Raji (cell line): Measurements from ENCODE around the gene DEPP1.

Source experiments
- POLR2A ChIP-seq: IDR thresholded peaks from 2 replicates; pipeline ENCODE4 v1.6.1; 2011; ENCODE audit warnings: low read depth, low read length, control low read depth; ENCODE audit not compliant: insufficient read depth

Gene DEPP1

DNA sequence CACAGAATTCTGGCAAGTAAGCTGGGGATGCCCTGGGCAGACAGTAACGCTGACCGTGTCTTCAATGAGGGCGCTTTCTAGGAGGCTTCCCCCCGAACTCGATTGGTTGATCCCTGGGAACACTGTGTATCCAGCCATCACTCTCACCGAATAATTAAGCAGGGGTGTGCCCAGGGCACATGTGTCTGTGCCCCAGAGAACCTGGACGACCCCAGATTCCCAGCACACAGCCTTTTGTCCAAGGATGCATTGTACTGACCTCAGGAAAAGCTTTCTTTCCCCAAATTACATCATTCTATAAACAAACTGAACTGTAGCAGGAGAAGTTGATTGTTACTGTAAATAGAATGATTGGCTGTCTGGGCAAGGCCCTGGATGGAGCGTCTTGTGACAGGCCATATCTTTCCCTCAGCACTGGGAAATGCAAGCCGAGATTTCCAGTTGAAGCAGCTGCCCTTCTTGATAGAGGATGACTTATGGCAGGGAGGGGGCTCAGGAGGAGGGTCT, 6.6 kb upstream of the DEPP1 start:
- TF ChIP-seq POLR2A: no peak

DNA sequence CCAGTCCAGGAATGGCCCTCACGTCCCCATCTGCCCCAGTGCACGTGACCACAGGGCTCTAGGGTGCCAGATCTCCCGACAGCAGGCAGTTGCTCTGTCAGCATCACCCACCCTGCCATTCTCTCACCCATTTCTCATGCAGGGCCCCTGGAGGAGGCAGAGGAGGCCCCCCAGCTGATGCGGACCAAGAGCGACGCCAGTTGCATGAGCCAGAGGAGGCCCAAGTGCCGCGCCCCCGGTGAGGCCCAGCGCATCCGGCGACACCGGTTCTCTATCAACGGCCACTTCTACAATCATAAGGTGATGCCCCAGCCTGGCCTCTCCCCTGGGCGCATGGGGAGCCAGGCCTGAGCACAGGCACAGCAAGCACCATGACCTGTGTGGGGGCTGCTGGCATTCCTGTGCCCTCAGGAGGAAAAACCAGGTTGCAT, 6.1 kb upstream of the DEPP1 start:
- no peak for TF ChIP-seq POLR2A

- TF ChIP-seq POLR2A: no peak
Measured at GRCh38 chr10:44983895-44984278, 5.3 kb upstream of the DEPP1 start.

DNA sequence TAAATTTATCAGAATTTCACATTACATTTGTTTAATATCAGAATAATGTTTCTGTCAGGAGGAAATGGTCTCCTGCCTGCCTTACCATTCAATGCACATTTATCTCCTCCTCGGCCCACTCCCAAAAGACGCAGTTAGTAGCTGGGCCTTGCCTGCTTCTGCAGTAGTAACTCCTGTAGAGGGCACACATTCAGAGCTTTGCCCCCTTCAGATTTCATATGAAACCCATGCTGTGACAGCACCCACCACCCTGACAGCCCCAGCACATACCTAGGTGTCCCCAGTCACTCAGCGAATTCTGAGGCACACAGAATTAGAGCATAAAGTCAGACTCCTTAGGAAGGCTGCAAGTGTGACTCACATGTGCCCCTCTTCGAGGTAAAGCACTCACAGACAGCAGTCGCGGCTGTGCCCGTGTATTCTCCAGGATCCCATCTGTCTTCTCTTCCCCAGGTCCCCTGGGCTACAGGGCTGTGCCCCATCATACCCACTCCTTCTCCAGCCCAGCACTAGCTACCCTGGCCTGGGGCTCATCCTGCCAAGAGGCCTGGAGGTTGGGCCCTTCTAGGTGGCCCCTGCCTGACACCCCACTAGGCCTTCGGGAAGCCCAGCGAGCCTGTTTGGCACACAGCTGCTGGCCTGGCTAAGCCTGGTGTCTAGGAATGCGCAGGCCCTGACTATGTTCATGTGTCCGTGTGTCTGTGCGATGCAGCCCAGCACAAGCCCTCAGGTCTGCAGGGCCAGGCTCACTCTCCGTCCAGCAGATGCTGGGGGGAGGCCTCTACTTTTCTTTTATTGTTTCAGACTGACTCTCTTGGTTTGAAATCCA, 4.7 kb upstream of the DEPP1 start:
- no peak for TF ChIP-seq POLR2A

GRCh38 chr10:44982496-44982895, 3.9 kb upstream of the DEPP1 start:
- TF ChIP-seq POLR2A: no peak

DNA sequence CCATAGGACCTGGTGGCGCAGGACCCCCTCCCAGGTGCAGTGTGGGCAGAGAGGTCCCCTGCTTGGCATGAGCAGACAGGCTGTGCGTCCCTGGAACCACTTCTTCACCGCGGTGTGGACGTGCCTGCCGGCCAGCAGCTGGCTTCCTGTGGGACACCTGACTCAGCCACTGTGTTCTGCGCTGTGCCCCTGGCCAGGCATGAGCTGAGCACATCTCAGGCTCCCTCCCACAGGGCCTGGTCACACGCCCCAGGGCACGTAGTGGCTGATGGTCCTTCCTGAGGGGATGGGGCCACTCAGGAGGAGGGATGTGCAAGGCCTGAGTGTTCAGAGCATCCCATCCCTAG, 3.5 kb upstream of the DEPP1 start:
- no peak for TF ChIP-seq POLR2A

GRCh38 chr10:44981172-44982113, 2.8 kb upstream of the DEPP1 start:
- no peak for TF ChIP-seq POLR2A

GRCh38 chr10:44980309-44981171, 1.9 kb upstream of the DEPP1 start:
- no peak for TF ChIP-seq POLR2A

DNA sequence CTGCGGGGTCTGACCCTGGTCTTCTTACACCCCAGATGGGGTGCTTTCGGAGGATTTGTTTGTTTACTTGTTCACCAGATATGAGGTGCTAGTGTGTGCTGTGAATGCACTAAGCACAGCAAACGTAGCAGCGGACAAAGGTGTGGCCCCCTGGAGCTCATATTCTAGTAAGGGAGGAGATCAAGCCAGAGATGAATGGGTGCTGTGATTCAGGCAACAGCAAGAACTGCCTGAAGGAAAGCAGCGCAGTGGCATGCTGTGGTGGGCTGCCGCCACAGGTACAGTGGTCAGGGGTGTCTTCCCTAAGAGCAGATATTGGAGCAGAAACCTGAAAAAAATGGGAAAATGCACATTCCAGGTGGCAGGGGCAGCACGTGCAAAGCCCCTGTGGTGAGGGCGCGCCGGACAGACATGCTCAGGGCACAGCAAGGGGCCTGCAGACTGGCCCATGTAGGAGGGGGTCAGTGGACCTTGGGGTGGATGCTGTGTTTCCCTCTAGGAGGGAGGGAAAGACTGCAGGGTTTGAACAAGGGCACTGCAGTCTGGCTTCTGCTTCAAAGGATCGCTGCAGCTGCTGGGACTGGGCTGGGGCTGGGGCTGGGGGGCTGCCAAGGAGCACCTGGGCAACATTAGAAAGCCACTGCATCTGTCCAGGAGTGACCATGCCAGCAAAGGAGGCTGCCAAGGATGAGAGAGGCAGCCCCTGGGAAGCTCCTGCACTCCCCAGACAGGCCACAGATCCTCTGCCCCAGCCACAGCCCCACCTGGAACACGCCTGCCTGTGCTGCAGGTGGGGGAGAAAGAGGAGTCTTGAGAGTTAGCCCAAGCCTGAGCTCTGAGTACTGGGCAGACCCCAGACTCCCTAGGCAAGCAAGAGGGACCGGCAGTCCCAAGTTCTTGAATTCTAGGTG, 927 bp upstream of the DEPP1 start:
- no peak for TF ChIP-seq POLR2A

DNA sequence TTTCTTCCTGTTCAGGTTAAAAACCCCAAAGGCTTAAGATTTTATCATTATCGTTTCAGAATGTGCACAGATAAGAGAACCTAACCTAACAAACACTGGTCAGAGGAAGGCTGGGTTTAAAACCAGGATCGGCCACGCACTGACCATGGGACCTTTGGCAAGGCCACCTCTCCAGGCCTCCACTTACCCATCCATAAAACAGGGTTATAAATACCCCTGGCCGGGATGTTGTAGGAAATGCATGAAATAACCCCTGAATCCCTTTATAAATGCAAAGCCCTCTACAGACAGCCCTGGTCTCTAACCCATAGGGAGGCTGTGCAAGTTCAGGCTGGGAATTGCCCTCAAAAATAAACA, 418 bp downstream of the DEPP1 start:
- TF ChIP-seq POLR2A: no peak

DNA sequence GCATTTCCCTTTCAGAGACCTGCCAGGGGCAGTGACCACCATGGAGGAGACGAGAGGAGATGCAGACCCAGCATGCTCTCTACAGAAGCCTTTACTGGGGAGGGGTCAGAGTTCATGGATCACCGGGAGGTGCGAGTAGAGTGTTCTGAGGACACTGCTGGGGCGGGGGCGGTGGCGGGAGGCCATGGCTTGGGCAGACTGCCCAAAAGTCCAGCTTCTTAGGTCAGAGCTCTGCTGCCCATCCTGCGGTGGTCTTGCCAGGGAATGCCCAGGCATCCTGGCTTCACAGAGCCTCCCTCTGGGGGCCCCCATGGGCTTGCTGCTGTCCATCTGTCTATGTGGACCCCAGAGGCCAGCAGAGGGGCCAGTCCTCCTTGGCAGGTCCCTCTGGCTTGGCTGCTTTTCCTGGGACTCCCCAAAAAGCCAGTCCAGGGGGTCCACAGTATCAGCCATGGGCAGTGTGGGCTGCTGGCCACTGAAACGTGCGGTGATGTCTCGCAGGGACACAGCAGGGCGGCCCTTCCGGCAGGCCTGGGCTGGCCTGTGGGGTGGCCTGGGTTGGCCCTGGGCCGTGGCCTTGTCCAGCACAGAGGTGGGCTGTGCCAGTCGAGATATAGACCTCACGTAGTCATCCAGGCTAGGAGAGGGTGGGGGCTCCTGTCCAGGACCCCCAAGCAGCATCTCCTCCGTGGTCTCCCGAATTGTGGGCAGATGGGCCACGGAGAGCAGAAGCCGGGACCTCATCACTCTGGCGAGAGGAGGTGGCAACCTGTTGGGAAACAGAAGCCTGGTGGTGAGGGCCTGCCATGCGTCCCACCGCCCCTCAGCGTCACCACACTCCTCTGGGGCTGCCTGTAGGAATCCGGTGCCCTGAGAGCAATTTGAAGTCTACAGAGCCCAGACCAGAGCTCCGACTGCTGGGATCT, 1.1 kb downstream of the DEPP1 start:
- TF ChIP-seq POLR2A: no peak

DNA sequence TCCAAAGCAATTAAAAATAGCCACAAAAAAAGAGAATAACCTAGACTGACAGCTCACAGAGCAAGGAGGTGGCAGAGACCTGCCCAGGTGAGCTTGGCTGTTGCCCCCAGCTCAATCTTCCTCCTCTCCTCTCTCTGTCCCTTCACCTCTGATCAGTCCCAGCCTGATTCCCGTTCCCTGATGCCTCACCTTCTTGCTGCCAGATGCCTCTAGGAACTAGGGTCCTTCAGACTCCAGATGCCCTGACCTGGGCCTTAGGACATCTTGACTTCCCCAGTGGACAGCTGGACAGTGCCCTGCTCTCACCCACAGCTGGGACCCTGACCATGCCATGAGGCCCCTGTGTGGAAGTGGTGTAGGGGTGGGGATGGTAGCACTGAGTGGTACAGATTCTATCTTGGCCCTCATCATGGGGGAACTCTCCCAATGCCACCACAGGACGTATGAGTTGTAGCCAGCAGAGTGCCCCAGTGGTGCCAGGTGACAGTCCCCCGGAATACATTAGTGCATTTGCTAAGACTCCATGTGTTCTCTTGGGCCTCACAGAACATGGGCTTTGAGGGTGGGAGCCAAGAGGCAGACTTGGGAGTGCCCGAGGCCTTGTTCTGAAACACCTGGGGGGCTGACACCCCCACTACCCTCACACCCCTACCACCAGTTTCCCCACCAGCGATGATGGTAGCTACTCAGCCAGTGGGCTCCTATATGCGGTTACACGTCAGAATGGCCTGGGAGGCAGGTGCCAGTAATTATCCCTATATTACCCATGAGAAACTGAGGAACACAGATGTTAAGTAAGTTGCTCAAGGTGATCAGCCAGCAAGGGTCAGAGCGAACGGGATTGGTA, 2.0 kb downstream of the DEPP1 start:
- TF ChIP-seq POLR2A: no peak
